HG02970 (cell line): ENCODE results near the gene DNAJB1.
"Not testable (repeated sequence)": the region's sequence is repeated elsewhere in the genome, so short reads cannot be mapped to it uniquely, and the experiment has no call there.

Source experiments
- ATAC-seq: cut with Tn5 transposase; IDR thresholded peaks from one replicate; pipeline ENCODE4 v1.9.1; 2021; ENCODE audit warnings: mild to moderate bottlenecking, moderate library complexity, moderate number of reproducible peaks; ENCODE audit not compliant: unreplicated experiment, low FRiP score

The DNAJB1 gene

DNA sequence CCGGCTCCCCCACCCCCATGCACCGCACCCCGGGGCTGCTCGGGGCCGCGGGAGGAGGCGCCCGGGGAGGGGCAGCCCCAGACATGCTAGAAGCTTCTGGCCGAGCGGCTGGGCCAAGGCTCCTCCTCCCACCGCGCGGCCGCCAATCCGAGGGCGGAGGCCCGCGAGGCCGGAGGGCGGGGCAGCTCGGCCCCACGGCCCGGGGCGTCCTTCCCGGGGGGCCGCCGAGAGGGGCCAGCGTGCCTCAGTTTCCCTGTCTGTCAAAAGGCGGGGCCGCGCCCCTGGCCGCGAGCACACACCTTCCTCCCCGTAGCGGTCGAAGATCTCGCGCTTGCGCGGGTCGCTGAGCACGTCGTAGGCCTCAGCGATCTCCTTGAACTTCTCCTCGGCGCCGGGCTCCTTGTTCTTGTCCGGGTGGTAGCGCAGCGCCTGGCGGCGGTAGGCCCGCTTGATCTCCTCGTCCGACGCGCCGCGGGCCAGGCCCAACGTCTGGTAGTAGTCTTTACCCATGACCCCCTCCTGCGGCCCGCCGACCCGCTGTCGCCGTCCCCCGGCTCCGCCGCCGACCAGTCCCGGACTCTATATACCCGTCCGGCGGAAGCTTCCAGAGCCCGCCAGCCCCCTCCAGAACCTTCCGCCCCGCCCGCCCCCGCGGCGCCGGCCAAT lies at the start of gene DNAJB1:
TSS of gene DNAJB1 (minus strand) at position 558 of the 666 bp plus-strand sequence. CDS start at position 510, 48 bp downstream.
- peak; percentile 68 for ATAC-seq

DNA sequence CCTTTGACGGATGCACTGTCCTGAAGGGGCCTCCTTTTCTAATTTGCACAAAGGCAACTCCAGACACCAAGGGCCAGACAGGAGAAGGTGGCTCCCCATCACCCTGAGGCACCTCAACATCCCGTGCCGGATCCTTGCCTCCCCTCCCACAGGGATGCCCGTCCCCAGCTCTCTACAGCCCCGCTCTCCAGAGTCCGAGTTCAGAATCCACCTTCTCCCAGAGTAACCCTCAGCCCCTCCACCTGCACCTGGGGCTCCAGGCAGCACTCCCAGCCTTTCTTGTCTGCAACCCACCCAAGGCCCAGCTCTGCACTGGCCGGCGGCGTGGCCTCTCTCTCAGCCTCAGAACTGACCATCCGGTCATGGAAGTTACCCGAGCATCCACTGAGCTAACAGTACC lies 48.9 kb upstream of the DNAJB1 start:
- no peak for ATAC-seq

DNA sequence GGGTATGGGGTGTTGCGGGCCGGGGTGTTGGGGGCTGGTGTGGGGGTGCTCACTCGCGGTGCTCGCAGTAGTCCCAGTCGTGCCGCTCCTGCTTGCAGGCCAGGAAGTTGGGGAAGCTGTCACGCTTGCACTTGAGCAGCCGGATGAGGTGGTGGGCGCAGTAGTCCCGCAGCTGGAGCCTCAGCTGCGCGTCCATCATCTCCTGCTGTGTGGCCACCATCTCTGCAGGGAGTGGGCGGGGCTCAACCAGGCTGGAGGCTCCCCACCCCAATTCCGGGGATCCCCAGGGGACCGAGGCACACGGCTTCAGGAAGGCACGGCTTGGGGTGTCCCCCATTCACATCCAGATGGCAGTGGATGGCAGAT lies 48.5 kb upstream of the DNAJB1 start:
- ATAC-seq = no peak

DNA sequence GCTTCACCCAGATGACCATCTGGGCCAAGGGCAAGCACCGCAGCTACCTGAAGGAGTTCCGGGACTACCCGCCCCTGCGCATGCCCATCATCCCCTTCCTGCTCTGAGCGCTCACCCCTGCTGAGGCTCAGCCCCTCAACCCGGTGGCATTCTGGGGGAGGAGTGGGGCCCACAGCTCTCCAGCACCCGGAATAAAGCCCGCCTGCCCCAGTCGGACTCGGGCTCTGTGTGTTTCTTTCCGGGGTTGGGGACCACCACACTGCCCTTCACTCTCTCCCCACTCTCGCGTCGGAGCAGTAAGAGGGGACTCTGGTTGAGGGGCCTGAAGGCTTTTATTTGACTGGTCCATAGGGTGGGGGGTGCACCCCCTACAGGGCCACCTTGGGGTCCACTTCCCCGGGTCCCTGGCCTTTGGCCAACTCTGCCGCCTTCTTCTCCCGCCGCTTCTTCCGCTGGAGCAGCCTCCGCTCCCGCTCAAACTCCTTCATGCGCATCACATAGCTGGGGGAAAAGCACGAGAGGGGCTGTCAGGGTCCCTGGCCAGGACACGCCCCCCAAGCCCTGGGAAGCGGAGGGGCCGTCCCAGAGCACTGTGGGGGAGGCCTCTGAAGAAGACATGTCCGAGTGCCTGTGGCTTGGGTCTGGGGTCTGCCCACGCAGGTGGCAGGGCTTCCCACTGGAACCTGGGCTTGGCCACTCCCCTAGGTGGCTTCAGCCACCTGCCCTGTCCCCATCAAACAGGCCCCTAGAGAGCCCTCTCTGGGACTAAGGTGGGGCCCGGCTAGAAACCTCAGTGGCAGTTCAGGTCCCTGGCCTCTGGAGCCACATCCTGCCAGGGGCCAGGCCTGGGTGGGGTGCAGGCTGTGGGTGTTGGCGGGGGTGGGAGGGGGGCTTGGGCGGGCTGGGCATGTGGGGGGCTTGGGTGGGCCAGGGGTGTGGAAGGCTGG lies 47.8 kb upstream of the DNAJB1 start:
- ATAC-seq = no peak

DNA sequence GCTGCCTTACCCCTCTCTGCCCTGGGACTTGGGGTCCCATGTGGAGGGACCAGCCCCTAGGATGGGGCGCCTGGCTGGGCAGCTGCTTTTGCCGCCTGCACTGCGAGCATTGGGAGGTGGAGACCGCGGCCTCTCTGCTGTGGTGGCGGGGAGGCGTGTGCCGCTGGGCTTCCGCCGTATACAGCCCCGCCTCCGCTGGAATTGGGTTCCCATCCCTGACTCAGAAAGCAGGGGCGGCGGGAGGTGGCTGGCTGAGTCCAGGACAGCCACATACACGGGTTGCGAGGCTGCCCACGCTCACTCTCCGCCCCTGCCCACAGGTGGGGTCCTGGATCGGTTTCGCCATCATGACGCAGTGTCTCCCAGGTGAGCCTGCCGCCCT lies 47.1 kb upstream of the DNAJB1 start:
- ATAC-seq = no peak

DNA sequence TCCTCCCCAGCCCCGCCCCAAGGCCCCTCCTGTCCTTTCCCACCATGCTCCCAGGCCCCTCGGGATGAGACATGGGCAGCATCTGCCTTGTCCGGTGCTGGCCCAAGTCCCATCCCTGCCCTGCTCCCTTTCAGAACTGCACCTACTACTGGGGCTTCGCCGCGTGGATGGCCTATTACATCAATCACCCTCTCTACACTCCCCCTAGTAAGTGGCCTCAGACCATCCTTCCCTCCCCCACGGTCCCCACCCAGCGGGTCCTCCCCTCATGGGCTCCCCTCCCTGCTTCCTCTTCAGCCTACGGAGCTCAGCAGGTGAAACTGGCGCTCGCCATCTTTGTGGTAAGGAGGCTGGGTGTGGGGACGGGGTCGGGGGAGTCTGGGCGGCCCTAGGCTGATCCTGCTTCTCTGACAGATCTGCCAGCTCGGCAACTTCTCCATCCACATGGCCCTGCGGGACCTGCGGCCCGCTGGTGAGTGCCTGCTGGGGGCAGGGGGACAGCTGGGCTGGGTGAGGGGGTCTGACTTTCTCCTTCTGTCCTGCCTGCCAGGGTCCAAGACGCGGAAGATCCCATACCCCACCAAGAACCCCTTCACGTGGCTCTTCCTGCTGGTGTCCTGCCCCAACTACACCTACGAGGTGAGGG lies 46.6 kb upstream of the DNAJB1 start:
- ATAC-seq = not testable (repeated sequence)

DNA sequence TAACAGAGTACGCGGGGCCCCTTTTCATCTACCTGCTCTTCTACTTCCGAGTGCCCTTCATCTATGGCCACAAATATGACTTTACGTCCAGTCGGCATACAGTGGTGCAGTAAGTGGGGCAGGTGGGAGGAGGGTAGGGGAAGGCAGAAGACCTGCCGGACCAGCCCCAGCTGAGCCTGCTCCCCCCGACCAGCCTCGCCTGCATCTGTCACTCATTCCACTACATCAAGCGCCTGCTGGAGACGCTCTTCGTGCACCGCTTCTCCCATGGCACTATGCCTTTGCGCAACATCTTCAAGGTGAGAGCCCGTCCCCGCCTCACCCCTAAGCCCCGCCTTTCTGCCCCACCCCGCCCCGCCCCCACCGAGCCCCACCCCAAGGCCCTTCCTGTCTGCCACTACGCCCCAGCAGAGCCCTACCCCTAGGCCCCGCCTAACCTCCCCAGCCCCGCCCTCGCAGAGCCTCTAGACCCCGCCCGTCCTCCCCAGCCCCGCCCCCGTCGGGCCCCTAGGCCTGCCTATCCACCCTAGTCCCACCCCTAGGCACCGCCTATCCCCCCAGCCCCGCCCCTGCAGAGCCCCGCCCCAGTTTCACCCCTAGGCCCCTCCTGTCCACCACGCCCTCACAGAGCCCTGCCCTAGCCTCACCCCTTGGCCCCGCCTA lies 45.9 kb upstream of the DNAJB1 start:
- ATAC-seq = no peak

DNA sequence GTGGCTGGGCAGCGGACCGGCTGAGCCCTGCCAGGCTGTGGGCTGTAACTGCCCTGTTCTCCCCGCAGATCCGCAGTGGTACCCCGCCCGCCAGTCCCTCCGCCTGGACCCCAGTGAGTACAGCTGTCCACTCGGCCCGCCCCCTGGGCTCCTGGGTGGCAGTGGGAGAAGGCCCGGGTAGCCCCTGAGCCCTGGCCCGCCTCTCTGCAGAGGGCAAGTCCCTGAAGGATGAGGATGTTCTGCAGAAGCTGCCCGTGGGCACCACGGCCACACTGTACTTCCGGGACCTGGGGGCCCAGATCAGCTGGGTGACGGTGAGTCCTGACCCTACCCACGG lies 45.4 kb upstream of the DNAJB1 start:
- no peak for ATAC-seq

DNA sequence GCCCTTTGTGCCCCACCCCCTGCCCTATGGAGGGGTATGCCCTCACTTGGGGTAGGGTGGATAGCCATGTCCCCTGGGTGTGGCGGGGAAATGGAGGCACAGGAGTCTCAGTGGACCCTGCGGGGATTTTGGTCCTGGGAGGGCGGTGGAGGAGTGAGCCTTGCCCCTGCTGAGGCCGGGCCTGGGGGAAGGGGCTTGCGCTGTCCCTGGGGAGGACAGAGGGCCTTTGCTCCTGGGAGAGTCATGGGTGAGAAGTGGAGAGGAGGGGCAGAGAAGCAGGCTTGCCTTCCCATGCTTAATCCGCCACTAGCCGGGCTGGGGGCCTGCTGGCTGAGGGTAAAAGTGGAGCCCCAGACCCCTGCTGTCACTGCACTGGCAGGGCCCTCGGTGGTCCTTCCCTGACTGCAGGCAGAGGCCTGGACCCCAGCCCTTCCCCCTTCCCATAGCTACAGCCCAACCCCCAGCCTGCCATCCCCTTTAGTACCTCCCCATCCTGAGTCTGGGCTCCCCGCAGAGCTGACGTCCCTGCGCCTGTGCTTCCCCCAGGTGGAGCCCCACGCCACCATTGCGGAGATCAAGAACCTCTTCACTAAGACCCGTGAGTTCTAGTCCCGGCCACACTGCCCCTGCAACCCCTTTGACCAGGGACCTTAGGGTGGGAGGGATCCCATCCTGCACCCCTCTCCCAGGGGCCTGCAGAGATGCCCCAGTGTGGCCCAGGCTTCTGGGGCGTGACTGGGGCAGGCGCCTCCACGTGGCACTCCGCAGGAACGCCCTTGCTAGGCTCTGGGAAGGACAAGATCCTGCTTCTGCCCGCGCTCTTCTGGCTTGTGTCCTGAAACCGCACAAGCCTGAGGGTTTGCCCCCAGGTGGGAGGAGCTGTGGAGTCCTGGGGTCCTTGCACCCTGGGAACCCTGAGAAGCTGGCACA lies 44.7 kb upstream of the DNAJB1 start:
- no peak for ATAC-seq

DNA sequence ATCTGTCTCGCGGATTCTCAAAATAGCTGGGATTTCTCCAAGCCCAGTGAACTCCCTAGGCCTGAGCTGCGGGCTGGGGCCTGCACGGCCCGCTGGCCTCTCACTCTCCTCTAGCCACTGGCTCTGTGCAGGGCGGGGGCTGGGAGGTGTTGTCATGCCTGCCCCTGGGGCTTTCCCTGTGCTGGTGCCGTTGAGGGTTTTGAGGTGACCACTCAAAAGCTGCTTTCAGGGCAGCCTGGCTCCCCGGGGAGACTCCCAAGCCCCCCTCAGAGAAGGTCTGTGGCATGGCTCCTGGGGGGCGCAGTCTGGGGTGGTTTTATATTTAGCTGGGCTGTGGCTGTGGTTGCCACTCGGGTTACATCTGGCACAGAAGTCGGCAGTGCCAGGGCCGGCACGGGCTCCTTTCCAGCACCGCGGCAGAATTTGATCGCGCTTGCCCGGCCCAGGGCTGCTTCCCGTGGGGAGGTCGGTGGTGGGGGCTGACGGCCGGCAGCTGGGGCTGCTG lies 43.7 kb upstream of the DNAJB1 start:
- ATAC-seq = no peak

DNA sequence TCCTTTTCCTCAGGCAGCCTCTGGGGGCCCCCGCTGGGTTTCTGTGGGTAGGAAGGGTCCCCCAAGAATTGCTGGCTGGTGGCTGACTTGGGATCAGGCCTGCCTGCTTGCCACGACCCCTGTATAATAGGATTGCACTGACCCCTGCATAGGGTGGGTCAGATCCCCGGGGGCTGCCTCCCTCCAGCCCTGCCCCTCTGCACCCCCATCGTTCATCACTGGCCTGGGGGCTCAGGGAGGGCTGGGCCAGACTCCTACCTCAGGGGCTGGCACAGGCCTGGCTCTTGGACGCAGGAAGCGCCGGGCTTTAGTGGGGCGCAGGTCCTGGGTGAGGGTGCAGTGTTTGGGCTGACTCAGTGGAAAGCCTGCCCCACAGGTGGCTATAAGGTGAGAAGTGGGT lies 43.1 kb upstream of the DNAJB1 start:
- ATAC-seq = no peak

DNA sequence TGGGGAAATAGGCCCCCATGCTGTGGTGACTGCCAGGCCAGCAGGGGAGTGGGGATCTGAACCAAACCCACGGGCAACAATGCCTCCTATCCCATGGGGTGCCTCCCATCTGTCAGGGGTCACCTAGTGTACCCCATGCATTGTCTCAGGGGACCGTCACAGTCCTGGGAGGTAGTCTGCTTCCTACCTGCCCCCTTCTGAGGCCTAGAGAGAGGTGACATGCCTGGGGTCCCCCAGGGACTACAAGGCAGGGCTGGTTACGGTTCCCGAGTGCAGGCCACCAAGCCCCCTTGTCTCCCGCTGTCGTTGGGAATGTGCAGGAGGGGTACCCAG lies 42.5 kb upstream of the DNAJB1 start:
- ATAC-seq = no peak

DNA sequence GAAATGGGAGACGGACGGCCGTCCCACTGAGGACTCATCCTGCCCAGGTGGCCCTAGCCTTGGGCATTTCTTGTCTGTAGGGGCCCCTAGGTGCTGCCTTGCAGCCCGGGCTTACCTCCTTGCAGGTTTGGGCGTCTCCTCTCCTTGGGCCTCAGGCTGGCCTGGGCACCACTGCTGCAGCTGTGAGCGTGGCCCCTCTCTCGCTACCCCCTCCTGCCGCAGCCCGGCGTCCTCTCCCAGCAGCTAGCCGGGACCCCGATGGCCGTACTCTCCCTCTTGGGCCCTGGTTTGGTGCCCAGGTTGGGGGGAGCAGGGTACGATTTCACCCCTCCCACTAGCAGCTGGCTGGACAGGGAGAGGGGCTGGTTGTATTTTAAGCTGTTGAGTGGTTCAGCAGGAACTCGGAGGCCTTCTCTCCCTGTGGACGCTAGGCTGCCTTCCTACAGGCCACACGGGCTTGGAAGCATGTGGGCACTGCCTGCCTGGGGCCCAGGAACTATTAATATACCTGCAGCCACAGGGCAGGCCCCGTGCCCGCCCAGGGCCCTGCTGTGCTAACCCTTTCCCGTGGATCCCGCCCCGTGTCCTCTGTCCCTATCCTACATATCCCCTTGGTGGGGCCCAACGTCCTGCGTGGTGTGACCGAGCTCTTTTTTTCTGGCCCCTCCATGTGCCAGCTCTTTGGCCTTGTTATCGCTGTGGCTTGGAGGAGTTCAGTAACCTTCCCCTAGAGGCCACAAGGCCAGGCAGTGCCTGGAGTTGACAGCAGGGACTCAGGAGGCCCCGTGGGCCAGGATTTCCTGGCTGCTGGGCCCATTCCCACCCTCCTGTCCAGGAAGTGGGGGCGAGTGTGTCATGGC lies 41.9 kb upstream of the DNAJB1 start:
- no peak for ATAC-seq

DNA sequence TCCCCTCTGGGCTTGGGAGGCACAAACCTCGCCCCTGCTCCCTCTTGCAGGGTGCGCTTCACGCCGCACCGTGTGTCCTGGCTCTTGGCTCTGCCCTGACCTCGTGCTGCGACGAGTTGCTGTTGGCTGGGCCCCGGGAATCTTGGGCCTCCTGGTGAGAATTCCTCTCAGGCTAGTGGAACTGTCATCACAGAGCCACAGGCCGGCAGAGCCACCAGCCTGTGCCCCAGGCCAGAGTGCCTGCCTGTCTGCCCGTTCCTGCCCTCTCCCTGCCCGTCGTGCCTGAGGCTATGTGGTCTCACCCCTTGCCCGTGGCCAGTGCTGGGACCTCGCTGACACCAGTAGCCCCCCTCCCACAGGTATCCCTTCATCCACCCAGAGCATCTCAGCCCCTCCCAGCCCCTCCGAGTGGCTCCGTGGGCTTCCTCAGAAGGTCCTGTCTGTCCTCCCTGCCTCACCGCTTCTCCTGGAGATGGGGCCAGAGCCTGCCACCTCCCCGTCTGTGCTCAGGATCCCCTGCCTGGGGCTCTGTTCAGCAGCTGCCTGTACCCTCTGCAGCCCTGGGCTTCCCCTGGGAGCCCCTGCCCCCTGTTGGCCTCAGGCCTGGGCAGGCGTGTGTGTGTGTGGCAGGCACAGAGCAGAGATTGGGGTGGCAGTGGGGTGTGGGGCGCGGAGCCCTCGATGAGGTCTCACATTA lies 40.3 kb upstream of the DNAJB1 start:
- no peak for ATAC-seq

DNA sequence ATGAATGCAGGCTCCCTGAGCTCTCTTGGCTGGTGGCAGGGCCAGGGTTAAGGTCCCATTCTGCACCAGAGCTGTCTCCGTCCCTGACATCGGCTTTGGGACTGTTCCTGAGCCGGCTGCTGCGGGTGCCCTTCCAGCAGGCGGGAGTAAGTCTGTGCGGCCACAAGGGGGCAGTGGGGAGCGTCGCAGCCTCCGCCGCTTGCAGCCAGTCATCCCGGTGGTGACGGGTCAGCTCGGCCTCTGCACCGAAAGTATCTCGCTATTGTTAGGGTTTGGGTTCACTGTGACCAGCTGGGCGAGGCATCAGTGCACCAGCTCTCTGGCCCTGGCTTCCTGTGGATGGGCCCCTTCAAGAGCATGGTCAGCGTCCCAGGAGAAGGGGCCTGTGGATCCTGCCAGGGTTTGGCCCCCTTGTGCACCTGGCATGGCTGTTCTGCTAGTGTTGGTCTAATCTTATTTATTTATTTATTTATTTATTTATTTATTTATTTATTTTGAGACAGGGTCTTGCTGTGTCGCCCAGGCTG lies 38.5 kb upstream of the DNAJB1 start:
- no peak for ATAC-seq

DNA sequence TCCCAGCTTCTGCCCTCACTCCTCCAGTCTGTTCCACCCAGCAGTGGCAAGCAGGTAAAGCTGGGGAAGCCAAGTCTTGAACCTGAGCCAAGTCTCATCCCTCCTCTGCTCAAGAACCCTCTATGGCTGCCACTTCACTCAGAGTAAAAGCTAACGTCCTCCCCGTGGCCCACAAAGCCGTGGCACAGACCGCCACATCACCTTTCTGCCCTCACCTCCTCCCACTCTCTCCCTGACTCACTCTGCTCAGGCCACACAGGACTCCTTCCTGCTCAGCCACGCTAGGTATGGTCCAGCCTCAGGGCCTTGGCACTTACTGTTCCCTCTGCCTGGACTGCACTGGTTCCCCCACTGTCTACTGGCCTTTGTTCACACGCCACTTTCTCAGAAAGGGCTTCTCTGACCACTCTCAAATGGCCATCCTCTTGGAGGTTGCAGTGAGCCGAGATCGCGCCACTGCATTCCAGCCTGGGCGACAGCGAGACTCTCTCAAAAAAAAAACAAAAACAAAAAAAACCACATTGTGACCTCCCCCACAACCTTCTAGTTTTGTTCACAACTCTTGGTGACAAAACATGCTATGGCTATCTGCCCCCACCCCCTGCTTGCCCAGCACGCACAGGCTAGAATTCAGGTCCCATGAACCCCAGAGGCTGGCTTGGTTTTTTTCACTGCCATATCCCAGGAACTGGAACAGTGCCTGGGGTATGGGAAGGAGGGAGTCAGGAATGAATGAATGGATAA lies 37.9 kb upstream of the DNAJB1 start:
- no peak for ATAC-seq

DNA sequence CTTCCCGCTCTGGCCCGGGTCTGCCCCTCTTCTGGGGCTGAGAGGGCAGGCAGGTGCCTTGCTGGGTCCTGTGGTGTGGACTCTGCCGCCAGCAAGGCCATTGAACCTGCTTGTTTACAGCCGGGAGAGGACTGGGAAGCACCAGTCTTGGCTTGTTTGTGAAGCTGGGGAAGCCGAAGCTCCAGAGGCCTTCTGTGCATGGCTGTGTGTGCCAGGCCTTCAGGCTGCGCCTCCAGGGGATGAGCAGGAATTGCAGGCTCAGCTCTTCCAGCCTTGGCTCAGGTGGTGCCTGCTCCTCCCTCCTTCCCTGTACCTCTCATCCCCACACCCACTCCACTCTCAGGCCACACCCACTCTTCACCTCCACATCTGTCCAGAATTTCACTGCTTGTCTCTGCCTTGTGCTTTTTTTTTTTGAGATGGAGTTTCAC lies 36.2 kb upstream of the DNAJB1 start:
- ATAC-seq = no peak

DNA sequence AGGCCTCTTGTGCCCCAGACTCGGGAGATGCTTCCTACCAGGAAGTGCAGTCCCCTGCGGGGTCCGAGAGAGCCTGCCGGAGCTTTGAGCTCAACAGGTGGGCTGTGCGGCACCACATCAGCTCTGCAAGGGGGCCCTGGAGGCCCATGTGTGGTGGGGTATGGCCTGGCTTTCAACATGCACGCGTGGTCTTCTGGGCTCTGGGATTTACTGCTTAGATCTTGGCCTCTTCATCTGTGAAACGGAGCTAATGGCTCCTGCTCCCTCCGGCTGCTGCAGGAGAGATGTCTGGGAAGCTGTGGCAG lies 35.7 kb upstream of the DNAJB1 start:
- ATAC-seq = no peak
